ENCODE measurements around the gene PCDHGB4. TPM values are rescaled to one million over a fixed set of nuclear protein-coding genes. Genes with fewer than 3 reads are reported as not detected.
"Not testable (repeated sequence)": the region's sequence is repeated elsewhere in the genome, so short reads cannot be mapped to it uniquely, and the experiment has no call there.

PCDHGB4 gene
- total RNA-seq, 1 donor: 1.6 TPM

DNA sequence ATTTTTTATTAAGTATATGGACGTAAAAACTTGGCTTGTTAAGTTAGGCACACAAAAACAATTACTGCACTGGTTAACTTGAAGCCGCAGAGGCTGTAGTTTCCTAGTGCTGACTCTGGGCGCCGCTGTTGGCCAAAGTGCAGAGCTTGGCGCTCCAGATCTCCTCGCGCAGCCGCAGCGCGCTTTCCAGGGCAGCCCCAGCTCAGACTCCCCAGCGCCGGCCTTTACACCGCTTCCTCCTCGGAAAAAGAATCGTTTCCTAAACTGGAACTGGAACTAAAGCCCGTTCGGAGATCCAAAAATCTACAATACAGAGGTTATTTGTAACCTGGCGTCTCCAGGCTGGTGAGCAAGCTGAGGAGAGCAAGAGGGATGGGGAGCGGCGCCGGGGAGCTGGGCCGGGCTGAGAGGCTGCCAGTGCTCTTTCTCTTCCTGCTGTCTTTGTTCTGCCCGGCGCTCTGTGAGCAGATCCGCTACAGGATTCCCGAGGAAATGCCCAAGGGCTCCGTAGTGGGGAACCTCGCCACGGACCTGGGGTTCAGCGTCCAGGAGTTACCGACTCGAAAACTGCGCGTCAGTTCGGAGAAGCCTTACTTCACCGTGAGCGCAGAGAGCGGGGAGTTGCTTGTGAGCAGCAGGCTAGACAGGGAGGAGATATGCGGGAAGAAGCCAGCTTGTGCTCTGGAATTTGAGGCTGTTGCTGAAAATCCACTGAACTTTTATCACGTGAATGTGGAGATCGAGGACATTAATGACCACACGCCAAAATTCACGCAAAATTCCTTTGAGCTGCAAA, 10.5 kb downstream of the PCDHGB4 start, which contains the start of gene PCDHGB5:
PCDHGB5 (plus strand) TSS at position 192 of the 796 bp plus-strand sequence; CDS start at position 373, 181 bp downstream.
- DNase-seq (ENCODE audit: low read depth in 2 of 3, low spot score in 2 of 3): peak in 1 of 3 donors; percentile 66

DNA sequence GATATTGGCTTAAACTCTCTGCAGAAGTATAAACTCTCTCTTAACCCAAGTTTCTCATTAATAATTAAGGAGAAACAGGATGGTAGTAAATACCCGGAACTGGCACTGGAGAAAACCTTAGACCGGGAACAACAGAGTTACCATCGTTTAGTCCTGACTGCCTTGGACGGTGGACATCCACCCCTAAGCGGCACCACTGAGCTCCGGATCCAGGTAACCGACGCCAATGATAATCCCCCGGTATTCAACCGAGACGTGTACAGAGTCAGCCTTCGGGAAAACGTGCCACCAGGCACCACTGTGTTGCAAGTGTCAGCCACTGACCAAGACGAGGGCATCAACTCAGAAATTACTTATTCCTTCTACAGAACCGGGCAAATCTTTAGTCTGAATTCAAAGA, 11.1 kb downstream of the PCDHGB4 start:
- DNase-seq (ENCODE audit: low read depth in 2 of 3, low spot score in 2 of 3): no peak

GRCh38 chr5:141399555-141400258, 12.2 kb downstream of the PCDHGB4 start:
- no peak for DNase-seq (ENCODE audit: low read depth in 2 of 3, low spot score in 2 of 3)

DNA sequence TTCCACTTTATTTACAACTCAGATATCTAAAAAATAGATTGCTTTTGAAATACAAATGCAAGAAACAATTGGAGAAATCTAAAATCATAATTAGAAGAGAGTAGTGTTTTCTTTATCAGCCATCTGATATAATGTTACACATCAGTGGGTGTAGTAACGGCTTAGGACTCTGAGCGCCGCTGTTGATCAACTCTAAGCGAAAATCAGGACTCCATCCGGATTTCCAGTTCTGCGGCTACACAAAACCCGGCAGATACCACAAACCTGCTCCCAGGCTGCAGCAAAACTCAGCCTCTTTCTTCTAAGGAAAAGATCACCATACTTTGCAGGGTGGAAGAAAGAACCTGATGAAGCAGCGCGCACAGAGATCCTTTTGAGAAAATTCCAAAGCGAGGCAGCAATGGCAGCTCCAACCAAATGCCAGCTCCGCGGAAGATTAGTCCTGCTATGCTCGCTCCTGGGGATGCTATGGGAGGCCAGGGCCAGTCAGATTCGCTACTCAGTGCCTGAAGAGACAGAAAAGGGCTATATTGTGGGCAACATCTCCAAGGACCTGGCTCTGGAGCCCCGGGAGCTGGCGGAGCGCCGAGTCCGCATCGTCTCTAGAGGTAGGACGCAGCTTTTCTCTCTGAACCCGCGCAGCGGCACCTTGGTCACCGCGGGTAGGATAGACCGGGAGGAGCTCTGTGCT, 15.2 kb downstream of the PCDHGB4 start, which contains the start of gene PCDHGA9:
PCDHGA9 (plus strand) TSS at position 226 of the 691 bp plus-strand sequence; CDS start at position 401, 175 bp downstream.
- DNase-seq (ENCODE audit: low read depth in 2 of 3, low spot score in 2 of 3): no peak

DNA sequence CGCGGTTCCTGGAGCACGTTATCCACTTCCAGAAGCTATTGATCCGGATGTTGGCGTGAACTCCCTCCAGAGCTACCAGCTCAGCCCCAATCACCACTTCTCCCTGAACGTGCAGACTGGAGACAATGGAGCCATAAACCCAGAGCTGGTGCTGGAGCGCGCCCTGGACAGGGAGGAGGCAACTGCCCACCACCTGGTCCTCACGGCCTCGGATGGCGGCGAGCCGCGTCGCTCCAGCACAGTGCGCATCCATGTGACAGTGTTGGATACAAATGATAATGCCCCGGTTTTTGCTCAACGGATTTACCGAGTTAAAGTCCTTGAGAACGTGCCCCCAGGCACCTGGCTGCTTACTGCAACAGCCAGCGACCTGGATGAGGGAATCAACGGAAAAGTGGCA, 15.9 kb downstream of the PCDHGB4 start:
- DNase-seq (ENCODE audit: low read depth in 2 of 3, low spot score in 2 of 3): no peak

- peak in 2 of 3 donors; percentile 42 to 58 for DNase-seq (ENCODE audit: low read depth in 2 of 3, low spot score in 2 of 3)
These were observed 20.4 kb downstream of the PCDHGB4 start, which contains the start of gene PCDHGB6 for GRCh38 chr5:141407790-141408505. Gene PCDHGB6, plus strand, starts transcription at chr5:141408021. Its CDS starts 182 bp downstream, at chr5:141408203.

- no peak for DNase-seq (ENCODE audit: low read depth in 2 of 3, low spot score in 2 of 3)
These were observed 22.3 kb downstream of the PCDHGB4 start for GRCh38 chr5:141409598-141410306.

GRCh38 chr5:141411575-141411974, 24.1 kb downstream of the PCDHGB4 start:
- no peak for DNase-seq (ENCODE audit: low read depth in 2 of 3, low spot score in 2 of 3)

GRCh38 chr5:141412854-141413539, 25.5 kb downstream of the PCDHGB4 start, which contains the start of gene PCDHGA10:
Gene PCDHGA10, plus strand, starts transcription at chr5:141412987. Its CDS starts 189 bp downstream, at chr5:141413176.
- peak in 2 of 3 donors; percentile 61 to 82 for DNase-seq (ENCODE audit: low read depth in 2 of 3, low spot score in 2 of 3)

DNA sequence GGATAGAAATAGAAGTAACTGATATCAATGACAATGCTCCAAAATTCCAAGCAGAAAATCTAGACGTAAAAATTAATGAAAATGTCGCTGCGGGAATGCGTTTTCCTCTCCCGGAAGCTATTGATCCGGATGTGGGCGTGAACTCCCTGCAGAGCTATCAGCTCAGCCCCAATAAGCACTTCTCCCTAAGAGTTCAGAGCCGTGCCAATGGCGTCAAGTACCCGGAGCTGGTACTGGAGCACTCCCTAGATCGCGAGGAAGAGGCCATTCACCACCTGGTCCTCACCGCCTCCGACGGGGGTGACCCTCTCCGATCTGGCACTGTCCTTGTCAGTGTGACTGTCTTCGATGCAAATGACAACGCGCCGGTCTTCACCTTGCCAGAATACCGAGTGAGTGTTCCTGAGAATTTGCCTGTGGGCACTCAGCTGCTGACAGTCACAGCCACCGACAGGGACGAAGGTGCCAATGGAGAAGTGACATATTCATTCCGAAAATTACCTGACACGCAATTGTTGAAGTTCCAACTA, 26.1 kb downstream of the PCDHGB4 start:
- no peak for DNase-seq (ENCODE audit: low read depth in 2 of 3, low spot score in 2 of 3)

DNA sequence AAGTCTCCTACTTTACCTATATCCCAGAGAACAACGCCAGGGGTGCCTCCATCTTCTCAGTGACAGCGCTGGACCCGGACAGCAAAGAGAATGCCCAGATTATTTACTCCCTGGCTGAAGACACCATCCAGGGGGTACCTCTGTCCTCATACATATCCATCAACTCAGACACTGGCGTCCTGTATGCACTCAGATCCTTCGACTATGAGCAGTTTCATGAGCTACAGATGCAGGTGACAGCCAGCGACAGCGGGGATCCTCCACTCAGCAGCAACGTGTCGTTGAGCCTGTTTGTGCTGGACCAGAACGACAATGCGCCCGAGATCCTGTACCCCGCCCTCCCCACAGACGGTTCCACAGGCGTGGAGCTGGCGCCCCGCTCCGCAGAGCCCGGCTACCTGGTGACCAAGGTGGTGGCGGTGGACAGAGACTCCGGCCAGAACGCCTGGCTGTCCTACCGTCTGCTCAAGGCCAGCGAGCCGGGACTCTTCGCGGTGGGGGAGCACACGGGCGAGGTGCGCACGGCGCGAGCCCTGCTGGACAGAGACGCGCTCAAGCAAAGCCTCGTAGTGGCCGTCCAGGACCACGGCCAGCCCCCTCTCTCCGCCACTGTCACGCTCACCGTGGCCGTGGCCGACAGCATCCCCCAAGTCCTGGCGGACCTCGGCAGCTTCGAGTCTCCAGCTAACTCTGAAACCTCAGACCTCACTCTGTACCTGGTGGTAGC, 27.2 kb downstream of the PCDHGB4 start:
- not testable (repeated sequence) for DNase-seq (ENCODE audit: low read depth in 2 of 3, low spot score in 2 of 3)

DNA sequence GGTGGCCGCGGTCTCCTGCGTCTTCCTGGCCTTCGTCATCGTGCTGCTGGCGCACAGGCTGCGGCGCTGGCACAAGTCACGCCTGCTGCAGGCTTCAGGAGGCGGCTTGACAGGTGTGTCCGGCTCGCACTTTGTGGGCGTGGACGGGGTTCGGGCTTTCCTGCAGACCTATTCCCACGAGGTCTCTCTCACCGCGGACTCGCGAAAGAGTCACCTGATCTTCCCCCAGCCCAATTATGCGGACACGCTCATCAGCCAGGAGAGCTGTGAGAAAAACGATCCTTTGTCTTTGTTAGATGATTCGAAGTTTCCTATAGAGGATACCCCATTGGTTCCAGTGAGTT, 27.7 kb downstream of the PCDHGB4 start:
- DNase-seq (ENCODE audit: low read depth in 2 of 3, low spot score in 2 of 3): not testable (repeated sequence)

DNA sequence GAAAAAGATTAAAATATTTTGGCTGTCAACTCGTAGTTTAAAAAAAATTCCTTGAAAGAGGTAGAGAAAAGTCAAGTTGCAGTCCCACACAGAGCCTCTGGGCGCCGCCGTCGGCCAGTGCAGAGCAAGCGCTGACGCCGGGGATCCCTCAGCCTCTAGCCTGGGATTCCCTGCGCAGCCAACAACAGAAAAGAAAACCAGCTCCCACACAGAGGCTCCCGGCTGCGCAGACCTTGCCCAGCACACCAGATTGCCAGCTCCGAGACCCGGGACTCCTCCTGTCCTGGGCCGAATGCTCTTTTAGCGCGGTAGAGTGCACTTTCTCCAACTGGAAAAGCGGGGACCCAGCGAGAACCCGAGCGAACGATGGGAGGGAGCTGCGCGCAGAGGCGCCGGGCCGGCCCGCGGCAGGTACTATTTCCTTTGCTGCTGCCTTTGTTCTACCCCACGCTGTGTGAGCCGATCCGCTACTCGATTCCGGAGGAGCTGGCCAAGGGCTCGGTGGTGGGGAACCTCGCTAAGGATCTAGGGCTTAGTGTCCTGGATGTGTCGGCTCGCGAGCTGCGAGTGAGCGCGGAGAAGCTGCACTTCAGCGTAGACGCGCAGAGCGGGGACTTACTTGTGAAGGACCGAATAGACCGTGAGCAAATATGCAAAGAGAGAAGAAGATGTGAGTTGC, 30.1 kb downstream of the PCDHGB4 start, which contains the start of gene PCDHGB7:
PCDHGB7 (plus strand) TSS at position 184 of the 679 bp plus-strand sequence; CDS start at position 367, 183 bp downstream.
- DNase-seq (ENCODE audit: low read depth in 2 of 3, low spot score in 2 of 3): peak in 2 of 3 donors; percentile 70 to 80

- no peak for DNase-seq (ENCODE audit: low read depth in 2 of 3, low spot score in 2 of 3)
These were observed 31.8 kb downstream of the PCDHGB4 start for GRCh38 chr5:141419074-141419880.

- DNase-seq (ENCODE audit: low read depth in 2 of 3, low spot score in 2 of 3): peak in 2 of 3 donors; percentile 63 to 78
These were observed 33.5 kb downstream of the PCDHGB4 start, which contains the start of gene PCDHGA11 for GRCh38 chr5:141420855-141421488. Gene PCDHGA11, plus strand, starts transcription at chr5:141421051. Its CDS starts 177 bp downstream, at chr5:141421228.

- no peak for DNase-seq (ENCODE audit: low read depth in 2 of 3, low spot score in 2 of 3)
These were observed 34.0 kb downstream of the PCDHGB4 start for GRCh38 chr5:141421489-141421855.
